Mammary epithelial cell (primary cell): ENCODE results near the gene TSACC.

Experiments used
- CTCF ChIP-seq, 2 donors: IDR thresholded peaks in 1 of 2; conservative IDR thresholded peaks in 1 of 2; 2 replicates each; pipeline ENCODE4 v1.5.1; 2011 to 2012; ENCODE audit warnings: inconsistent platforms in 2 of 2, low read length in 2 of 2, mild to moderate bottlenecking in 2 of 2, control low read depth in 1 of 2, low read depth in 1 of 2; ENCODE audit not compliant: insufficient read depth in 1 of 2; ENCODE audit errors: extremely low read depth in 1 of 2
- EZH2 ChIP-seq: IDR thresholded peaks from 2 replicates; pipeline ENCODE4 v1.6.1; 2012; ENCODE audit warnings: low read length, inconsistent platforms, borderline replicate concordance

DNA sequence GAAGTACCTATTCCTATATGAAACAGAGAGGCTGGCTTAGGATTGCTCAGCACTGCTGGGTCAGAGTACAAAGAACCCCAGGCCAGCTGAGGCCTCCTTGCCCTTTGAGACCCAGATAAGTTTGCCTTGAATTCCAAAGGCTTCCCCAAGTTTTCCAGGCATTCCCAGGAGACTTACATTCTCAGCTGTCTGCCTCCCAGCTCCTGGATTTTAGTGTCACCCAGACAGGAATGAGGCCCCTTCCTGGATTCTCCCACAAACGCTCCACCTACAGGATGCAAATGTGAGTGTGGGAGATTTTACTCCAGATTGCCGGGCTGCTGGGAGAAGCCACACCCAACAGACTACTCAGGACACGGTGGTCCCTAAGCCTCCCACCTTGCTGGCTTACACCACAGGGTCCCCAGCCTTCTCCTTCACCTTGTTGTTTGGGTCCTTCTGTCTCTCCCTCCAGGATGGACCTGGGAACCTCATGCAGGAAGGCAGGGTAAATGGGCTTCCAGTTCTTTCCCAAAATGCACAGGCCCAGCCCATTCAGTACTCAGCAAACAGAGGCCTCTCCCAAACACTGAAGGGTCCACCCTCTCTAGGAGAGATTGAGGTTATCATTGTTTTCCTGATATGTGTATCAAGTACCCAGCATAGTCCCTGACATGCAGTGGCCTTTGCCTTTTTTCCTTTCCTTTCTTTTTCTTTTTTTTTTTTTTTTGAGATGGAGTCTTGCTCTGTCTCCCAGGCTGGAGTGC, 41.3 kb downstream of the TSACC start:
- TF ChIP-seq CTCF (conservative IDR thresholded peaks at IDR 0.05 in 1 of 2, IDR thresholded peaks at IDR 0.05 in 1 of 2; ENCODE audit: extremely low read depth in 1 of 2, insufficient read depth in 1 of 2, low read depth in 1 of 2, low read length in 2 of 2), result peak in 1 of 2 donors; percentile 15
- TF ChIP-seq EZH2, result no peak
